Lung (tissue), 12 donors: ENCODE measurements around the gene PKM. TPM values are rescaled to one million over a fixed set of nuclear protein-coding genes. Genes with fewer than 3 reads are reported as not detected.

Source experiments
- ATAC-seq: fragments of 200-7000 bp; cut with Tn5 transposase; one replicate; pipeline ENCODE4 v1.9.1; 2020; ENCODE audit warnings: moderate number of reproducible peaks; ENCODE audit not compliant: insufficient read depth, low FRiP score
- DNase-seq, 3 donors: peaks; one replicate each; pipeline ENCODE4 v3.0.0-alpha.2; 2013 to 2017
- H3K27ac ChIP-seq, 2 donors: one replicate each; pipeline ENCODE4 v1.5.1; 2013; ENCODE audit warnings: mild to moderate bottlenecking in 2 of 2, moderate library complexity in 2 of 2, control low read depth in 1 of 2, inconsistent platforms in 1 of 2, low read depth in 1 of 2, low read length in 1 of 2
- H3K27me3 ChIP-seq, 3 donors: one replicate each; pipeline ENCODE4 v1.5.1; 2013; ENCODE audit warnings: low read length in 2 of 3; ENCODE audit not compliant: control insufficient read depth in 3 of 3, insufficient read depth in 3 of 3
- H3K36me3 ChIP-seq, 4 donors: one replicate each; pipeline ENCODE4 v1.5.1; 2013; ENCODE audit warnings: low read length in 4 of 4, mild to moderate bottlenecking in 1 of 4, moderate library complexity in 1 of 4; ENCODE audit not compliant: control insufficient read depth in 4 of 4, insufficient read depth in 4 of 4
- H3K4me1 ChIP-seq, 5 donors: one replicate each; pipeline ENCODE4 v1.5.1; 2013; ENCODE audit warnings: low read length in 5 of 5, mild to moderate bottlenecking in 2 of 5, moderate library complexity in 1 of 5; ENCODE audit not compliant: control insufficient read depth in 5 of 5, insufficient read depth in 5 of 5
- H3K4me3 ChIP-seq: one replicate; pipeline ENCODE4 v1.5.1; 2013; ENCODE audit warnings: mild to moderate bottlenecking, control low read depth, moderate library complexity
- H3K9ac ChIP-seq, 2 donors: one replicate each; pipeline ENCODE4 v1.5.1; 2013; ENCODE audit warnings: low read length in 2 of 2, control low read depth in 1 of 2; ENCODE audit not compliant: insufficient read depth in 1 of 2
- H3K9me3 ChIP-seq, 4 donors: one replicate each; pipeline ENCODE4 v1.5.1; 2013; ENCODE audit warnings: low read length in 3 of 4, mild to moderate bottlenecking in 1 of 4, moderate library complexity in 1 of 4; ENCODE audit not compliant: control insufficient read depth in 4 of 4, insufficient read depth in 3 of 4
- WGBS, 2 donors: extraction: QIAGEN DNeasy Blood & Tissue Kit; methylation state at CpG; one replicate each; pipeline ENCODE4 v1.1.7; 2013; 5-methylcytosine and 5-hydroxymethylcytosine counted together
- polyA plus RNA-seq, 2 donors: library from polyadenylated mRNA; stranded (reverse); fragments of 200-250 nt; gene quantifications; one replicate each; pipeline ENCODE4 v1.2.1, GENCODE V29; 2013
- total RNA-seq, 2 donors: library from RNA; depleted of rRNA in 1 of 2; stranded (reverse); fragments of >200 nt in 1 of 2; gene quantifications; one replicate each; pipeline ENCODE4 v1.2.1, GENCODE V29; 2014 to 2021
- TF ChIP-seq, protein P1 (sequence below): IDR thresholded peaks from 2 replicates; pipeline ENCODE4 v1.5.1; 2012; ENCODE audit warnings: mild to moderate bottlenecking; ENCODE audit errors: control extremely low read depth, extremely low read depth
- donor health status: control.
- donor health status: control.
- donor health status: Bipolar disorder and iron deficiency.
- donor health status: healthy.
- donor health status: DM: yes; HTN: yes; CAD: no.

Gene PKM
- total and polyA plus RNA-seq, 4 donors = 235 to 867 (median 504) TPM

DNA sequence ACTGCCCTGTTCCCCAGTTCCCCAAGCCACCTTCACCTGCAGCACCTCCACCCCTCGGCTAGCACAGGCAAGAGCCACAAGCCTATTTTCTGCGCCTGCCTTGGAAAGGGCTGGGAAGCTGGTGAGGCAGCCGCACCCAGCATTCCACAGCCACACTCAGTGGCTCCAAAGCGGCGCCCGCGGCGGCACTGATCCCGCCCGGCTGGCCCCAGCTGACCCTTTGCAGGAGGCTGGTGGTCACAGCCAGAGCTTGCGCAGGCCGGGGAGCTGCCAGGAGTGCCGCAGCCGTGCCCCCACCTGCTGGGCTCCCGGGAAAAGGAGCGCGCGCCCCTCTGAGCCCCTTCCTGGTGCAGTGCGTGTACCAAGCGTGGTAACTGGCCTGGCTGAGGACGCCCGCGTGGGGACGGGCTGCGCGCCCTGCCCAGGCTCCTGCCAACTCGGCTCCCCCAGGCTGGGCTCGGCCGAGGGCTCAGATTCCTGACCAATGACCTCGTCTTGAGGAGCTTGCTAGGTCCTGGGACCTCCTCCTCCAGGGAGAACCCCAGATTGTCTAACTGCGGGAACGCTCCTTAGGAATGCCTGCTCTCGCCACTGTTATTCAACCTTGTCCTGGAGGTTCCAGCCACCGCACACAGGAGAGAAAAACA, 46.7 kb downstream of the PKM start:
- TF ChIP-seq, protein P1, sequence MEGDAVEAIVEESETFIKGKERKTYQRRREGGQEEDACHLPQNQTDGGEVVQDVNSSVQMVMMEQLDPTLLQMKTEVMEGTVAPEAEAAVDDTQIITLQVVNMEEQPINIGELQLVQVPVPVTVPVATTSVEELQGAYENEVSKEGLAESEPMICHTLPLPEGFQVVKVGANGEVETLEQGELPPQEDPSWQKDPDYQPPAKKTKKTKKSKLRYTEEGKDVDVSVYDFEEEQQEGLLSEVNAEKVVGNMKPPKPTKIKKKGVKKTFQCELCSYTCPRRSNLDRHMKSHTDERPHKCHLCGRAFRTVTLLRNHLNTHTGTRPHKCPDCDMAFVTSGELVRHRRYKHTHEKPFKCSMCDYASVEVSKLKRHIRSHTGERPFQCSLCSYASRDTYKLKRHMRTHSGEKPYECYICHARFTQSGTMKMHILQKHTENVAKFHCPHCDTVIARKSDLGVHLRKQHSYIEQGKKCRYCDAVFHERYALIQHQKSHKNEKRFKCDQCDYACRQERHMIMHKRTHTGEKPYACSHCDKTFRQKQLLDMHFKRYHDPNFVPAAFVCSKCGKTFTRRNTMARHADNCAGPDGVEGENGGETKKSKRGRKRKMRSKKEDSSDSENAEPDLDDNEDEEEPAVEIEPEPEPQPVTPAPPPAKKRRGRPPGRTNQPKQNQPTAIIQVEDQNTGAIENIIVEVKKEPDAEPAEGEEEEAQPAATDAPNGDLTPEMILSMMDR = no peak
- ATAC-seq = peak; percentile 87
- H3K4me1 ChIP-seq = peaks cover 0 to 8% (median 1%) of the 10 kb centered on the region in 5 donors
- no peak overlapping the region for H3K4me3 ChIP-seq
- WGBS, 2 donors = 8 to 9% methylated on average over 29 to 34 of the region's 34 CpGs
- H3K36me3 ChIP-seq = no peaks in the 10 kb centered on the region
- H3K27ac ChIP-seq = peak overlapping the region in 1 of 2 donors; percentile 85
- no peak overlapping the region for H3K9ac ChIP-seq
- no peaks in the 10 kb centered on the region for H3K9me3 ChIP-seq
- DNase-seq = peak; percentile 32 to 51 (median 47)
- peaks cover 0 to 17% (median 11%) of the 10 kb centered on the region in 3 donors for H3K27me3 ChIP-seq

DNA sequence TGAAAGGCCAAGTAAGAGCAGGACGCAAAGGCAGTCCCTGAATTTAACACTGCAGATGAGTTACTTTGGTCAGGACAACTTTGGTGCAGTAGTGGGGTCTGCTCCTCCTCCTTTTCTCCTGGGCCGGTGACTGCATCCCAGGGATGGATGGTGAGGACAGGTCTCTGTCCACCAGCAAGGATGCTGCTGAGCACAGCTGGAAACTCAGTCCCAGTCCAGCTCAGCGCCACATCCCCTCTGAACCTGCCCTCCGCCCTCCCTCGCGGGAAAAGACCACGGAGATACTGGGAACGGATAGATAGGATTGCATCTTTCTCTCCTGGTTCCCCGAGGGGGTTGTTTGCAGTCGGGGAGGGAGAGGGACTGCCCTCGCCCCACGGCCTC, 47.2 kb downstream of the PKM start:
- ATAC-seq = no peak
- Histone ChIP-seq H3K9me3 (no peaks in the 10 kb centered on the region), H3K4me1 (peaks cover 0 to 8% (median 1%) of the 10 kb centered on the region in 5 donors), H3K27me3 (peaks cover 0 to 17% (median 11%) of the 10 kb centered on the region in 3 donors), H3K27ac (peak overlapping the region in 1 of 2 donors; percentile 85), H3K9ac (no peak overlapping the region), H3K4me3 (no peak overlapping the region), H3K36me3 (no peaks in the 10 kb centered on the region)
- DNase-seq = no peak
- TF ChIP-seq, protein P1 = no peak
- 34 to 49% methylated on average over 12 of the region's 12 CpGs for WGBS, 2 donors

DNA sequence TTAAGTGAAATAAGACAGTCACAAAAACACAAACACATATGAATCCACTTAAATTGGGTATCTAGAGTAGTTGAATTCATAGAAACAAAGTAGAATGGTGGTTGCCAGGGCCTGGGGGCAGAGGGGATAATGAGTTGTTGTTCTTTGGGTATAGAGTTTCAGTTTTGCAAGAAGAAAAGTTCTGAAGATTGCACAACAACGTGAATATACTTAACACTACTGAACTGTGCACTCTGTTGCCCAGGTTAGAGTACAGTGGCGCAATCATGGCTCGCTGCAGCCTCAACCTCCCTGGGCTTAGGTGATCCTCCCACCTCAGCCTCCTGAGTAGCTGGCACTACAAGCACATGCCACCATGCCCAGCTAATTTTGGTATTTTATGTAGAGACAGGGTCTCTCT, 48.3 kb downstream of the PKM start:
- H3K27ac ChIP-seq = peak overlapping the region in 1 of 2 donors; percentile 41
- peaks cover 0 to 8% (median 1%) of the 10 kb centered on the region in 5 donors for H3K4me1 ChIP-seq
- TF ChIP-seq, protein P1 = no peak
- peaks cover 0 to 17% (median 11%) of the 10 kb centered on the region in 3 donors for H3K27me3 ChIP-seq
- no peak overlapping the region for H3K4me3 ChIP-seq
- ATAC-seq = no peak
- no peak for DNase-seq
- 64% methylated on average over 3 of the region's 3 CpGs for WGBS, 2 donors
- H3K9me3 ChIP-seq = no peaks in the 10 kb centered on the region
- H3K9ac ChIP-seq = no peak overlapping the region
- no peaks in the 10 kb centered on the region for H3K36me3 ChIP-seq
